GM23338 (cell line): ENCODE results near the gene PHF24. TPM values are rescaled to one million over a fixed set of nuclear protein-coding genes. Genes with fewer than 3 reads are reported as not detected.

Experiments
- ATAC-seq: fragments of 200-7000 bp; cut with Tn5 transposase; 3 replicates; pipeline ENCODE4 v1.9.1; 2020
- DNase-seq: peaks from one replicate; pipeline ENCODE4 v3.0.0-alpha.2; 2015; ENCODE audit warnings: low spot score
- H2AFZ ChIP-seq: fragments of 200-600 bp; sonication (generic); 2 replicates; pipeline ENCODE4 v1.8.0; 2016; ENCODE audit warnings: antibody characterized with exemption, mild to moderate bottlenecking, moderate library complexity
- H3F3A ChIP-seq: fragments of 200-600 bp; sonication (generic); replicated peaks from 2 replicates; pipeline ENCODE4 v1.8.0; 2017; ENCODE audit warnings: antibody characterized with exemption, mixed run types, low read depth
- H3K27ac ChIP-seq: fragments of 200-600 bp; sonication (generic); 2 replicates; pipeline ENCODE4 v1.6.1; 2016; ENCODE audit warnings: low read depth
- H3K27me3 ChIP-seq: fragments of 200-600 bp; sonication (generic); 2 replicates; pipeline ENCODE4 v1.8.0; 2016; ENCODE audit warnings: mild to moderate bottlenecking, mixed run types, moderate library complexity; ENCODE audit not compliant: insufficient read depth
- H3K36me3 ChIP-seq: fragments of 200-600 bp; sonication (generic); 2 replicates; pipeline ENCODE4 v1.8.0; 2016; ENCODE audit warnings: mild to moderate bottlenecking; ENCODE audit not compliant: insufficient read depth
- H3K4me1 ChIP-seq: fragments of 200-600 bp; sonication (generic); 2 replicates; pipeline ENCODE4 v1.8.0; 2016; ENCODE audit warnings: mild to moderate bottlenecking, moderate library complexity; ENCODE audit not compliant: insufficient read depth
- H3K4me2 ChIP-seq: fragments of 200-600 bp; sonication (generic); 2 replicates; pipeline ENCODE4 v1.7.1; 2017; ENCODE audit warnings: mixed run types
- H3K4me3 ChIP-seq: fragments of 200-600 bp; sonication (generic); 2 replicates; pipeline ENCODE4 v1.6.1; 2016; ENCODE audit warnings: mixed run types
- H3K79me2 ChIP-seq: fragments of 200-600 bp; sonication (generic); replicated peaks from 2 replicates; pipeline ENCODE4 v1.8.0; 2017; ENCODE audit warnings: mild to moderate bottlenecking; ENCODE audit not compliant: insufficient read depth
- H3K9me2 ChIP-seq: fragments of 200-600 bp; sonication (generic); 2 replicates; pipeline ENCODE4 v1.8.0; 2017; ENCODE audit not compliant: insufficient read depth
- H4K20me1 ChIP-seq: fragments of 200-600 bp; sonication (generic); replicated peaks from 2 replicates; pipeline ENCODE4 v1.8.0; 2017; ENCODE audit warnings: mild to moderate bottlenecking; ENCODE audit not compliant: insufficient read depth
- H3K27ac Mint-ChIP-seq: 2 replicates; pipeline ENCODE4 v1.8.0; 2020; ENCODE audit warnings: inconsistent platforms, mild to moderate bottlenecking, moderate library complexity, mixed read lengths
- H3K27me3 Mint-ChIP-seq: 3 replicates; pipeline ENCODE4 v1.8.0; 2022; ENCODE audit warnings: low read depth, mild to moderate bottlenecking, moderate library complexity, mixed read lengths, inconsistent platforms; ENCODE audit not compliant: insufficient read depth, poor library complexity
- H3K36me3 Mint-ChIP-seq: 3 replicates; pipeline ENCODE4 v1.8.0; 2021; ENCODE audit warnings: low read depth, mild to moderate bottlenecking, inconsistent platforms, moderate library complexity, mixed read lengths
- H3K4me1 Mint-ChIP-seq: 3 replicates; pipeline ENCODE4 v1.8.0; 2020; ENCODE audit warnings: mild to moderate bottlenecking, inconsistent platforms, mixed read lengths
- H3K4me3 Mint-ChIP-seq: 3 replicates; pipeline ENCODE4 v1.8.0; 2021; ENCODE audit warnings: moderate library complexity, mild to moderate bottlenecking, inconsistent platforms, mixed read lengths
- H3K9me3 Mint-ChIP-seq: 3 replicates; pipeline ENCODE4 v1.8.0; 2020; ENCODE audit warnings: moderate library complexity, mild to moderate bottlenecking, inconsistent platforms, mixed read lengths
- CREB1 ChIP-seq: fragments of 250-450 bp; sonication (Bioruptor Pico); IDR thresholded peaks from 2 replicates; pipeline ENCODE4 v1.5.0; 2020; ENCODE audit warnings: low read depth, mild to moderate bottlenecking, moderate library complexity
- EZH2 ChIP-seq: fragments of 200-600 bp; sonication (generic); IDR thresholded peaks from one replicate; pipeline ENCODE4 v1.8.0; 2017; ENCODE audit warnings: antibody characterized with exemption, mild to moderate bottlenecking, low read depth; ENCODE audit not compliant: unreplicated experiment
- EZH2phosphoT487 ChIP-seq: fragments of 200-600 bp; sonication (generic); IDR thresholded peaks from one replicate; pipeline ENCODE4 v1.8.1; 2018; ENCODE audit warnings: antibody characterized with exemption; ENCODE audit not compliant: unreplicated experiment
- JUNB ChIP-seq: IDR thresholded peaks from one replicate; pipeline ENCODE4 v1.6.1; 2016; ENCODE audit warnings: antibody characterized with exemption; ENCODE audit not compliant: unreplicated experiment
- NANOG ChIP-seq: IDR thresholded peaks from 2 replicates; pipeline ENCODE4 v1.6.1; 2016; ENCODE audit warnings: antibody characterized with exemption, borderline replicate concordance
- POLR2AphosphoS5 ChIP-seq: IDR thresholded peaks from 2 replicates; pipeline ENCODE4 v1.6.1; 2016; ENCODE audit warnings: antibody characterized with exemption, low read depth
- STAT1 ChIP-seq: IDR thresholded peaks from one replicate; pipeline ENCODE4 v1.6.1; 2016; ENCODE audit warnings: antibody characterized with exemption; ENCODE audit not compliant: unreplicated experiment
- ZNF114 ChIP-seq: fragments of 250-450 bp; sonication (Bioruptor Pico); IDR thresholded peaks from 2 replicates; pipeline ENCODE4 v1.5.0; 2020; ENCODE audit warnings: mild to moderate bottlenecking, moderate library complexity
- ZNF331 ChIP-seq: fragments of 250-450 bp; sonication (Bioruptor Pico); IDR thresholded peaks from 2 replicates; pipeline ENCODE4 v1.5.0; 2020; ENCODE audit warnings: low read depth, mild to moderate bottlenecking, moderate library complexity
- polyA plus RNA-seq: library from polyadenylated mRNA; unstranded; fragments of >200 nt; fragmentation: Nextera tagmentation; extraction: Ambion mirVana; gene quantifications from 2 replicates; pipeline ENCODE4 v1.2.1, GENCODE V29; 2016
- total RNA-seq: library from RNA; depleted of rRNA; stranded (reverse); fragments of >200 nt; shearing (Covaris generic); gene quantifications from 2 replicates; pipeline ENCODE4 v1.2.3, GENCODE V29; 2014
- TF ChIP-seq, protein P1 (sequence below): IDR thresholded peaks from 2 replicates; pipeline ENCODE4 v1.6.1; 2016; ENCODE audit warnings: antibody characterized with exemption
- TF ChIP-seq, protein P2 (sequence below), 2 experiments: fragments of 200-600 bp in 1 of 2; sonication (generic) in 1 of 2; conservative IDR thresholded peaks; 2 replicates each; pipeline versions ENCODE4 v1.5.1 to v1.6.1; 2016 to 2017; ENCODE audit warnings: antibody characterized with exemption in 2 of 2, low read depth in 2 of 2, mild to moderate bottlenecking in 2 of 2, moderate library complexity in 1 of 2
- TF ChIP-seq, protein P3 (sequence below): fragments of 250-450 bp; sonication (Bioruptor Pico); IDR thresholded peaks from 2 replicates; pipeline ENCODE4 v1.5.0; 2020; ENCODE audit warnings: mild to moderate bottlenecking, moderate library complexity
- TF ChIP-seq, protein P4 (sequence below): IDR thresholded peaks from one replicate; pipeline ENCODE4 v1.6.1; 2018; ENCODE audit warnings: antibody characterized with exemption; ENCODE audit not compliant: unreplicated experiment

Gene PHF24
- total and polyA plus RNA-seq, 2 experiments from 2014 or later: 0.05 to 0.14 TPM

DNA sequence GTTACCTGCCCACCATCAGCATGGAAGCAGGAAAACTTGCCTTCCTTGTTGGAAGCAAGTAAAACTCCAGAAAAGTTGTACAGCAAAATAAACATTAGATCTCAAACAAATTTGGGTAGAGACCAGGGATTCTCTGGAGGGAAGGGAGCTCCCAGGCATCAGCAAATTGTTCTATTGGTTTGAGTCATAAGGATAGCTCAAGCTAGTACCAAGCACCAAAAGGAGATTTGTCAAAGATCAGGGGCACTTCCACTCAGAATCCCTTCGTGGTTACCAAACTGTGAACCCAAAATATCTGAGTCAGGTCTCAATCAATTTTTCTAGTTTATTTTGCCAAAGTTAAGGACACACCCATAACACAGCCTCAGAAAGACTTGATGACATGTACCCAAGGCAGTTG lies 69.3 kb downstream of the PHF24 start:
- Mint-ChIP-seq H3K27ac (peak overlapping the region; percentile 76), H3K27me3 (peaks cover 7% of the 10 kb centered on the region), H3K4me3 (no peak overlapping the region), H3K9me3 (peaks cover 56% of the 10 kb centered on the region), H3K36me3 (peaks cover 67% of the 10 kb centered on the region), H3K4me1 (peaks cover 24% of the 10 kb centered on the region)
- H3K36me3 ChIP-seq: no peaks in the 10 kb centered on the region
- H3K4me2 ChIP-seq: peak overlapping the region; percentile 25; the same call in 1 of the 2 replicates
- peak overlapping the region; percentile 85; the same call in 1 of the 2 replicates for H3K27ac ChIP-seq
- H3K79me2 ChIP-seq: no peaks in the 10 kb centered on the region
- H3K4me1 ChIP-seq: peaks cover 24% of the 10 kb centered on the region
- TF ChIP-seq JUNB (no peak), STAT1 (no peak), CREB1 (CRISPR knock-in tag) (no peak), EZH2 (no peak), ZNF114 (CRISPR knock-in tag) (no peak), EZH2phosphoT487 (no peak), POLR2AphosphoS5 (no peak), ZNF331 (CRISPR knock-in tag) (no peak), NANOG (no peak)
- TF ChIP-seq, protein P1, sequence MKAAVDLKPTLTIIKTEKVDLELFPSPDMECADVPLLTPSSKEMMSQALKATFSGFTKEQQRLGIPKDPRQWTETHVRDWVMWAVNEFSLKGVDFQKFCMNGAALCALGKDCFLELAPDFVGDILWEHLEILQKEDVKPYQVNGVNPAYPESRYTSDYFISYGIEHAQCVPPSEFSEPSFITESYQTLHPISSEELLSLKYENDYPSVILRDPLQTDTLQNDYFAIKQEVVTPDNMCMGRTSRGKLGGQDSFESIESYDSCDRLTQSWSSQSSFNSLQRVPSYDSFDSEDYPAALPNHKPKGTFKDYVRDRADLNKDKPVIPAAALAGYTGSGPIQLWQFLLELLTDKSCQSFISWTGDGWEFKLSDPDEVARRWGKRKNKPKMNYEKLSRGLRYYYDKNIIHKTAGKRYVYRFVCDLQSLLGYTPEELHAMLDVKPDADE: no peak
- TF ChIP-seq, protein P2, sequence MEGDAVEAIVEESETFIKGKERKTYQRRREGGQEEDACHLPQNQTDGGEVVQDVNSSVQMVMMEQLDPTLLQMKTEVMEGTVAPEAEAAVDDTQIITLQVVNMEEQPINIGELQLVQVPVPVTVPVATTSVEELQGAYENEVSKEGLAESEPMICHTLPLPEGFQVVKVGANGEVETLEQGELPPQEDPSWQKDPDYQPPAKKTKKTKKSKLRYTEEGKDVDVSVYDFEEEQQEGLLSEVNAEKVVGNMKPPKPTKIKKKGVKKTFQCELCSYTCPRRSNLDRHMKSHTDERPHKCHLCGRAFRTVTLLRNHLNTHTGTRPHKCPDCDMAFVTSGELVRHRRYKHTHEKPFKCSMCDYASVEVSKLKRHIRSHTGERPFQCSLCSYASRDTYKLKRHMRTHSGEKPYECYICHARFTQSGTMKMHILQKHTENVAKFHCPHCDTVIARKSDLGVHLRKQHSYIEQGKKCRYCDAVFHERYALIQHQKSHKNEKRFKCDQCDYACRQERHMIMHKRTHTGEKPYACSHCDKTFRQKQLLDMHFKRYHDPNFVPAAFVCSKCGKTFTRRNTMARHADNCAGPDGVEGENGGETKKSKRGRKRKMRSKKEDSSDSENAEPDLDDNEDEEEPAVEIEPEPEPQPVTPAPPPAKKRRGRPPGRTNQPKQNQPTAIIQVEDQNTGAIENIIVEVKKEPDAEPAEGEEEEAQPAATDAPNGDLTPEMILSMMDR (conservative IDR thresholded peaks at IDR 0.05; ENCODE audit: low read depth in 2 of 2): no peak
- TF ChIP-seq, protein P3, sequence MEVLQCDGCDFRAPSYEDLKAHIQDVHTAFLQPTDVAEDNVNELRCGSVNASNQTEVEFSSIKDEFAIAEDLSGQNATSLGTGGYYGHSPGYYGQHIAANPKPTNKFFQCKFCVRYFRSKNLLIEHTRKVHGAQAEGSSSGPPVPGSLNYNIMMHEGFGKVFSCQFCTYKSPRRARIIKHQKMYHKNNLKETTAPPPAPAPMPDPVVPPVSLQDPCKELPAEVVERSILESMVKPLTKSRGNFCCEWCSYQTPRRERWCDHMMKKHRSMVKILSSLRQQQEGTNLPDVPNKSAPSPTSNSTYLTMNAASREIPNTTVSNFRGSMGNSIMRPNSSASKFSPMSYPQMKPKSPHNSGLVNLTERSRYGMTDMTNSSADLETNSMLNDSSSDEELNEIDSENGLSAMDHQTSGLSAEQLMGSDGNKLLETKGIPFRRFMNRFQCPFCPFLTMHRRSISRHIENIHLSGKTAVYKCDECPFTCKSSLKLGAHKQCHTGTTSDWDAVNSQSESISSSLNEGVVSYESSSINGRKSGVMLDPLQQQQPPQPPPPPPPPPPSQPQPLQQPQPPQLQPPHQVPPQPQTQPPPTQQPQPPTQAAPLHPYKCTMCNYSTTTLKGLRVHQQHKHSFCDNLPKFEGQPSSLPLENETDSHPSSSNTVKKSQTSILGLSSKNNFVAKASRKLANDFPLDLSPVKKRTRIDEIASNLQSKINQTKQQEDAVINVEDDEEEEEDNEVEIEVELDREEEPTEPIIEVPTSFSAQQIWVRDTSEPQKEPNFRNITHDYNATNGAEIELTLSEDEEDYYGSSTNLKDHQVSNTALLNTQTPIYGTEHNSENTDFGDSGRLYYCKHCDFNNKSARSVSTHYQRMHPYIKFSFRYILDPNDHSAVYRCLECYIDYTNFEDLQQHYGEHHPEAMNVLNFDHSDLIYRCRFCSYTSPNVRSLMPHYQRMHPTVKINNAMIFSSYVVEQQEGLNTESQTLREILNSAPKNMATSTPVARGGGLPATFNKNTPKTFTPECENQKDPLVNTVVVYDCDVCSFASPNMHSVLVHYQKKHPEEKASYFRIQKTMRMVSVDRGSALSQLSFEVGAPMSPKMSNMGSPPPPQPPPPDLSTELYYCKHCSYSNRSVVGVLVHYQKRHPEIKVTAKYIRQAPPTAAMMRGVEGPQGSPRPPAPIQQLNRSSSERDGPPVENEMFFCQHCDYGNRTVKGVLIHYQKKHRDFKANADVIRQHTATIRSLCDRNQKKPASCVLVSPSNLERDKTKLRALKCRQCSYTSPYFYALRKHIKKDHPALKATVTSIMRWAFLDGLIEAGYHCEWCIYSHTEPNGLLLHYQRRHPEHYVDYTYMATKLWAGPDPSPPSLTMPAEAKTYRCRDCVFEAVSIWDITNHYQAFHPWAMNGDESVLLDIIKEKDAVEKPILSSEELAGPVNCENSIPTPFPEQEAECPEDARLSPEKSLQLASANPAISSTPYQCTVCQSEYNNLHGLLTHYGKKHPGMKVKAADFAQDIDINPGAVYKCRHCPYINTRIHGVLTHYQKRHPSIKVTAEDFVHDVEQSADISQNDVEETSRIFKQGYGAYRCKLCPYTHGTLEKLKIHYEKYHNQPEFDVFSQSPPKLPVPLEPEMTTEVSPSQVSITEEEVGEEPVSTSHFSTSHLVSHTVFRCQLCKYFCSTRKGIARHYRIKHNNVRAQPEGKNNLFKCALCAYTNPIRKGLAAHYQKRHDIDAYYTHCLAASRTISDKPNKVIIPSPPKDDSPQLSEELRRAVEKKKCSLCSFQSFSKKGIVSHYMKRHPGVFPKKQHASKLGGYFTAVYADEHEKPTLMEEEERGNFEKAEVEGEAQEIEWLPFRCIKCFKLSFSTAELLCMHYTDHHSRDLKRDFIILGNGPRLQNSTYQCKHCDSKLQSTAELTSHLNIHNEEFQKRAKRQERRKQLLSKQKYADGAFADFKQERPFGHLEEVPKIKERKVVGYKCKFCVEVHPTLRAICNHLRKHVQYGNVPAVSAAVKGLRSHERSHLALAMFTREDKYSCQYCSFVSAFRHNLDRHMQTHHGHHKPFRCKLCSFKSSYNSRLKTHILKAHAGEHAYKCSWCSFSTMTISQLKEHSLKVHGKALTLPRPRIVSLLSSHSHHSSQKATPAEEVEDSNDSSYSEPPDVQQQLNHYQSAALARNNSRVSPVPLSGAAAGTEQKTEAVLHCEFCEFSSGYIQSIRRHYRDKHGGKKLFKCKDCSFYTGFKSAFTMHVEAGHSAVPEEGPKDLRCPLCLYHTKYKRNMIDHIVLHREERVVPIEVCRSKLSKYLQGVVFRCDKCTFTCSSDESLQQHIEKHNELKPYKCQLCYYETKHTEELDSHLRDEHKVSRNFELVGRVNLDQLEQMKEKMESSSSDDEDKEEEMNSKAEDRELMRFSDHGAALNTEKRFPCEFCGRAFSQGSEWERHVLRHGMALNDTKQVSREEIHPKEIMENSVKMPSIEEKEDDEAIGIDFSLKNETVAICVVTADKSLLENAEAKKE (CRISPR knock-in tag): no peak
- TF ChIP-seq, protein P4, sequence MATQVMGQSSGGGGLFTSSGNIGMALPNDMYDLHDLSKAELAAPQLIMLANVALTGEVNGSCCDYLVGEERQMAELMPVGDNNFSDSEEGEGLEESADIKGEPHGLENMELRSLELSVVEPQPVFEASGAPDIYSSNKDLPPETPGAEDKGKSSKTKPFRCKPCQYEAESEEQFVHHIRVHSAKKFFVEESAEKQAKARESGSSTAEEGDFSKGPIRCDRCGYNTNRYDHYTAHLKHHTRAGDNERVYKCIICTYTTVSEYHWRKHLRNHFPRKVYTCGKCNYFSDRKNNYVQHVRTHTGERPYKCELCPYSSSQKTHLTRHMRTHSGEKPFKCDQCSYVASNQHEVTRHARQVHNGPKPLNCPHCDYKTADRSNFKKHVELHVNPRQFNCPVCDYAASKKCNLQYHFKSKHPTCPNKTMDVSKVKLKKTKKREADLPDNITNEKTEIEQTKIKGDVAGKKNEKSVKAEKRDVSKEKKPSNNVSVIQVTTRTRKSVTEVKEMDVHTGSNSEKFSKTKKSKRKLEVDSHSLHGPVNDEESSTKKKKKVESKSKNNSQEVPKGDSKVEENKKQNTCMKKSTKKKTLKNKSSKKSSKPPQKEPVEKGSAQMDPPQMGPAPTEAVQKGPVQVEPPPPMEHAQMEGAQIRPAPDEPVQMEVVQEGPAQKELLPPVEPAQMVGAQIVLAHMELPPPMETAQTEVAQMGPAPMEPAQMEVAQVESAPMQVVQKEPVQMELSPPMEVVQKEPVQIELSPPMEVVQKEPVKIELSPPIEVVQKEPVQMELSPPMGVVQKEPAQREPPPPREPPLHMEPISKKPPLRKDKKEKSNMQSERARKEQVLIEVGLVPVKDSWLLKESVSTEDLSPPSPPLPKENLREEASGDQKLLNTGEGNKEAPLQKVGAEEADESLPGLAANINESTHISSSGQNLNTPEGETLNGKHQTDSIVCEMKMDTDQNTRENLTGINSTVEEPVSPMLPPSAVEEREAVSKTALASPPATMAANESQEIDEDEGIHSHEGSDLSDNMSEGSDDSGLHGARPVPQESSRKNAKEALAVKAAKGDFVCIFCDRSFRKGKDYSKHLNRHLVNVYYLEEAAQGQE: no peak
- H4K20me1 ChIP-seq: no peaks in the 10 kb centered on the region
- no peak overlapping the region for H2AFZ ChIP-seq
- DNase-seq (no peak), ATAC-seq (no peak)
- no peaks in the 10 kb centered on the region for H3K27me3 ChIP-seq
- H3K4me3 ChIP-seq: no peak overlapping the region
- H3K9me2 ChIP-seq: no peaks in the 10 kb centered on the region
- no peaks in the 10 kb centered on the region for H3F3A ChIP-seq
